ENCODE data around the gene EGFR. TPM values are rescaled to one million over a fixed set of nuclear protein-coding genes. Genes with fewer than 3 reads are reported as not detected.
A peak's percentile ranks its signal among the peaks of the same experiment; 100 is the strongest.

The EGFR gene
- total and polyA plus RNA-seq, 2 experiments from 2014 or later, result 21.6 to 51.0 TPM

DNA sequence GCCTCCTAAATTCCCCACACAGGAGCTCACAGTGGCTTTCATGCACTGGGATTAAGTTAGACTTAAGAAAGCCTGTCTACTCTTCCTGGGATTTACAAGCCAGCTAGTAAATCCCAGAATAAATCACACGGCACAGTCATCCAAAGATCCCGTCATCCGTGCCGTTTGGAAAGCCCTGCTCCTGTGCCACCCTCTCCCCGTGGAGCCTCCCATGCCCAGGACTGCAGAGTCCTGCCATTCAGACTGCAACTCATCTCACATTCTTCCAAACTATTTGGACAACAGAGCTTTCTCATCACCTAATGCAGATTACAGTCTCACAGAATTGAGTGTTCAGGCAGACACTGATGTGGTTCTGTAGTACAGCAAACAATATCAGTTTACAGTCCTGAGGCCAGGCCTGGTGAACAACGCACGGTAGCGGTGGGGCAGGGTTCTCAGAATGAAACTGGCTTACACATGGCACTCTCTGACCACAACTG is 166.5 kb downstream of the EGFR start:
- H3K27ac ChIP-seq, result peak overlapping the region; percentile 97
- peaks cover 60% of the 10 kb centered on the region for H3K4me1 ChIP-seq (ENCODE audit: insufficient read depth)
- H3K36me3 ChIP-seq (replicated peaks; ENCODE audit: insufficient read depth, low read depth), result no peaks in the 10 kb centered on the region

DNA sequence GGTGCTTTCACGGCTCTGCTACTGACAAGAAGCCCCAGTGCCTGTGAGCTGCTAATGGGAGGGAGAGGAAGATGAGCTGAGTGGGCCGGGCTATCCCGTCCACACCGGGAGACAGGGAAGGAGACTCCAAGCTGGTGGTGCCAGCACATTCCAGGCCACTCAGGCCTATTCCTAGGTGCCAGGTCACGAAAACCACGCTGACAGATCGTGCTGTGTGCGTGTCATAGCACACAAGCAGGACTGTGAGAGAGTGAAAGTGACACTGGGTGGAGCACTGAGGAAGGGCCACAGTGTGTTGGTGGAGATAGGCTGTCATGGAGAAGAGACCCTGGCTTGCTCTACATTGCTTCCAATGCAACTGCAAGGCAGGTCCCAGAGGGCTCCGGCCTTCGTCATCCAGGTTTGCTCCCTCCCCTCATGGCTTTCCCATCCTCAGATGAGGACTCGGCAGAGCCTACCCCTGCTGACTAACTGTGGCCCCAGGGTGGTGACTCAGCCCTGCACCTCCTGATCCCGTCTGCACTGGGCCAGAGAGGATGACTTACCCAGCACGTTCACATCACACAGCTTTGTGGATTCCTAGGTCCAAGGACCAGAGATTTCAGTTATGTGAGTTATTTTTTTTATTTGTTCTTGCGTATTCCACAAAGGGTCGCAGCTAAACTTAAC is 167.3 kb downstream of the EGFR start:
- Histone ChIP-seq H3K9me3 (ENCODE audit: low read depth) (no peaks in the 10 kb centered on the region), H3K27ac (peak overlapping the region; percentile 97), H3K27me3 (no peaks in the 10 kb centered on the region), H3K4me1 (ENCODE audit: insufficient read depth) (peaks cover 53% of the 10 kb centered on the region), H3K4me2 (no peak overlapping the region), H3K4me3 (no peak overlapping the region), H3K9me2 (replicated peaks; ENCODE audit: insufficient read depth) (no peaks in the 10 kb centered on the region), H3K79me2 (peaks cover 5% of the 10 kb centered on the region), H2AFZ (no peak overlapping the region), H3K36me3 (replicated peaks; ENCODE audit: insufficient read depth, low read depth) (no peaks in the 10 kb centered on the region), H4K20me1 (ENCODE audit: insufficient read depth, poor library complexity, severe bottlenecking) (no peaks in the 10 kb centered on the region)
- WGBS (ENCODE audit: low lambda C conversion rate, missing lambda C conversion rate), result 83% methylated on average over 15 of the region's 15 CpGs
- no peak for TF ChIP-seq EZH2phosphoT487 (IDR thresholded peaks at IDR 0.05; ENCODE audit: low read depth, severe bottlenecking, unreplicated experiment)
- no peak for TF ChIP-seq EZH2 (IDR thresholded peaks at IDR 0.05; ENCODE audit: borderline replicate concordance)
- TF ChIP-seq, protein P1, sequence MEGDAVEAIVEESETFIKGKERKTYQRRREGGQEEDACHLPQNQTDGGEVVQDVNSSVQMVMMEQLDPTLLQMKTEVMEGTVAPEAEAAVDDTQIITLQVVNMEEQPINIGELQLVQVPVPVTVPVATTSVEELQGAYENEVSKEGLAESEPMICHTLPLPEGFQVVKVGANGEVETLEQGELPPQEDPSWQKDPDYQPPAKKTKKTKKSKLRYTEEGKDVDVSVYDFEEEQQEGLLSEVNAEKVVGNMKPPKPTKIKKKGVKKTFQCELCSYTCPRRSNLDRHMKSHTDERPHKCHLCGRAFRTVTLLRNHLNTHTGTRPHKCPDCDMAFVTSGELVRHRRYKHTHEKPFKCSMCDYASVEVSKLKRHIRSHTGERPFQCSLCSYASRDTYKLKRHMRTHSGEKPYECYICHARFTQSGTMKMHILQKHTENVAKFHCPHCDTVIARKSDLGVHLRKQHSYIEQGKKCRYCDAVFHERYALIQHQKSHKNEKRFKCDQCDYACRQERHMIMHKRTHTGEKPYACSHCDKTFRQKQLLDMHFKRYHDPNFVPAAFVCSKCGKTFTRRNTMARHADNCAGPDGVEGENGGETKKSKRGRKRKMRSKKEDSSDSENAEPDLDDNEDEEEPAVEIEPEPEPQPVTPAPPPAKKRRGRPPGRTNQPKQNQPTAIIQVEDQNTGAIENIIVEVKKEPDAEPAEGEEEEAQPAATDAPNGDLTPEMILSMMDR (IDR thresholded peaks at IDR 0.05; ENCODE audit: poor library complexity), result no peak
- DNase-seq (ENCODE audit: low spot score), result peak; percentile 65

More for the DNA sequence above, 166.5 kb downstream of the EGFR start:
- Histone ChIP-seq H3K4me2 (no peak overlapping the region), H3K4me3 (no peak overlapping the region), H3K9me3 (ENCODE audit: low read depth) (no peaks in the 10 kb centered on the region), H3K9me2 (replicated peaks; ENCODE audit: insufficient read depth) (no peaks in the 10 kb centered on the region), H4K20me1 (ENCODE audit: insufficient read depth, poor library complexity, severe bottlenecking) (no peaks in the 10 kb centered on the region), H2AFZ (no peak overlapping the region), H3K79me2 (peaks cover 5% of the 10 kb centered on the region), H3K27me3 (no peaks in the 10 kb centered on the region)
- TF ChIP-seq EZH2 (IDR thresholded peaks at IDR 0.05; ENCODE audit: borderline replicate concordance) (no peak), EZH2phosphoT487 (IDR thresholded peaks at IDR 0.05; ENCODE audit: low read depth, severe bottlenecking, unreplicated experiment) (no peak)
- TF ChIP-seq, protein P1 (IDR thresholded peaks at IDR 0.05; ENCODE audit: poor library complexity), result no peak
- no peak for DNase-seq (ENCODE audit: low spot score)
- 46% methylated on average over 8 of the region's 8 CpGs for WGBS (ENCODE audit: low lambda C conversion rate, missing lambda C conversion rate)

DNA sequence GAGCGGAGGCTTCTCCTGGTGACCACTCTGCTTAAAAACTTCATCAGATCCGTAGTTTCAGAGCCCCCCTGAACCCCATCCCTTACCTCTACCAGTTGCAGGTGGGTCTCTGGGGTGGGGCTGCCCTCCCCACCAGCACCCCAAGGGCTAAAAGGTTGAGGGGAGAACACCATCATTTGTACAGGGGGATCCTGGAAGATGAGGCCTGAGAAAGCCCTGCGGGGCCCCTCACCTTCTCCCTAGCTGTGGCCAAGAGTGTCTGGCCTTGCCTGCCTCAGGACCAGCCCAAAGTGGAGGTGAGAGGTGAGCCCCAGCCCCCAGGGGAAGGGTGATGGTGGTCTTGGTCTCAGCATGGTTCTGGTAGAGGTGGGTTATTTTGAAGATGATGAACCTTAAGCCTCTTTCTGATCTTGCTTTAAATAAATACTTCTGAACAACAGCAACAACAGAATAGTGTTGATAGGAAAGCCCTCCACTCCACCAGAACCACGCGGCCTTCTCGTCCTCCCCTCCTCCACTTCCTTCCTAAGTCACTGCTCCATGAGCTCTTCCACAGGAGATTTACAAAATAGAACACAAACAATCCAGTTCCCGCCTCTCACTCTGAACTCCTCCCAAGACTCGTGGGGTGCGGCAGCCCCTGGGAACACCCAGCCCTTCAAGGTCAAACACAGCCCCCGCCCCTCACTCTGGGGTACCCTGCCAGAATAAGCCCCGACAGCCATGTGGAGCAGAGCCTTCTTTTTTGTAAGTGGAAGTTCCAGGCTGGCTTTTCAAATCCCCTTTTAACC is 169.1 kb downstream of the EGFR start:
- H2AFZ ChIP-seq, result no peak overlapping the region
- H4K20me1 ChIP-seq (ENCODE audit: insufficient read depth, poor library complexity, severe bottlenecking), result no peaks in the 10 kb centered on the region
- no peaks in the 10 kb centered on the region for H3K9me3 ChIP-seq (ENCODE audit: low read depth)
- H3K9me2 ChIP-seq (replicated peaks; ENCODE audit: insufficient read depth), result no peaks in the 10 kb centered on the region
- TF ChIP-seq, protein P1 (IDR thresholded peaks at IDR 0.05; ENCODE audit: poor library complexity), result no peak
- no peak for TF ChIP-seq EZH2phosphoT487 (IDR thresholded peaks at IDR 0.05; ENCODE audit: low read depth, severe bottlenecking, unreplicated experiment)
- no peak for TF ChIP-seq EZH2 (IDR thresholded peaks at IDR 0.05; ENCODE audit: borderline replicate concordance)
- H3K4me1 ChIP-seq (ENCODE audit: insufficient read depth), result peaks cover 39% of the 10 kb centered on the region
- no peaks in the 10 kb centered on the region for H3K27me3 ChIP-seq
- no peaks in the 10 kb centered on the region for H3K36me3 ChIP-seq (replicated peaks; ENCODE audit: insufficient read depth, low read depth)
- 55% methylated on average over 11 of the region's 11 CpGs for WGBS (ENCODE audit: low lambda C conversion rate, missing lambda C conversion rate)
- H3K4me3 ChIP-seq, result no peak overlapping the region
- H3K4me2 ChIP-seq, result peak overlapping the region; percentile 59
- peak; percentile 54 for DNase-seq (ENCODE audit: low spot score)
- H3K27ac ChIP-seq, result peak overlapping the region; percentile 97
- H3K79me2 ChIP-seq, result peaks cover 5% of the 10 kb centered on the region

All from hepatocyte (in vitro differentiated cells).